Stimulated activated CD8-positive, alpha-beta memory T cell treated with anti-CD3 and anti-CD28 coated beads, Interleukin-4, amount 100 ng/mL, for 24 hours (primary cell): Measurements from ENCODE around the gene LSP1.

ENCODE experiments used
- DNase-seq: peaks from one replicate; pipeline ENCODE4 v3.0.0-alpha.2; 2020; ENCODE audit warnings: low read depth

Gene LSP1

DNA sequence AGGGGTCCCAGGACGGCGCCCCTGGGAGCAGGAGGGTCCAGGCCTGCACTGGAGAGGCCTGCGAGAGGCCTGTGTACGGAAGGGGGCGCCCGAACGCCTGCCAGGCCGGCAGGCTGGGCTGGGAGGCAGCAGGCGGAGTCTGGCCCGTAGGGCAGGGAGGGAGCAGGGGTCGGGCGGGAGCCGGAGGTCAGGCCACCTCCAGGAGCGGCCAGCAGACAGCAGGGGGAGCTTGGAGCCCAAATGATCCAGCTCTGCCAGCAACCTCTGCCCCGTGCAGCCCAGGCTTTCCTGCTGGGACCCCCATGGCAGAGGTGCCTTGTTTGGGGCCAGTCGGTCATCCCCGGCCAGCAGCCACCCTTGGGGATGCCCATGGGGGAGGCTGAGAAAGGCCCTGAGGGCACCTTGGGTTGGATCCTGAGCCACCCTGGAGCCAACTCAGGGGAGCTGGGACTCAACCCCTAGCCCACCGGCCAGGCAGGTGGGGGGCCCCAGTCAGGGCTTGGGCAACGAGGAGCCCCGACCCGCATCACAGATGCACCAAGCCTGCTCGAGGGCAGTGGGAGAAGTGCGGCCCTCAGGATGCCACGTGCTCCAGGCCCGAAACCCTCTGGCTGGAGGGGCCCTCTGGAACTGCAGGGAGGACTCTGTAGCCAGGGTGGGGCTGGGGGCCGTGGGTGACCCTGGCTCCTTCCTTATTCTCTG, 27.7 kb upstream of the LSP1 start:
- DNase-seq = no peak

DNA sequence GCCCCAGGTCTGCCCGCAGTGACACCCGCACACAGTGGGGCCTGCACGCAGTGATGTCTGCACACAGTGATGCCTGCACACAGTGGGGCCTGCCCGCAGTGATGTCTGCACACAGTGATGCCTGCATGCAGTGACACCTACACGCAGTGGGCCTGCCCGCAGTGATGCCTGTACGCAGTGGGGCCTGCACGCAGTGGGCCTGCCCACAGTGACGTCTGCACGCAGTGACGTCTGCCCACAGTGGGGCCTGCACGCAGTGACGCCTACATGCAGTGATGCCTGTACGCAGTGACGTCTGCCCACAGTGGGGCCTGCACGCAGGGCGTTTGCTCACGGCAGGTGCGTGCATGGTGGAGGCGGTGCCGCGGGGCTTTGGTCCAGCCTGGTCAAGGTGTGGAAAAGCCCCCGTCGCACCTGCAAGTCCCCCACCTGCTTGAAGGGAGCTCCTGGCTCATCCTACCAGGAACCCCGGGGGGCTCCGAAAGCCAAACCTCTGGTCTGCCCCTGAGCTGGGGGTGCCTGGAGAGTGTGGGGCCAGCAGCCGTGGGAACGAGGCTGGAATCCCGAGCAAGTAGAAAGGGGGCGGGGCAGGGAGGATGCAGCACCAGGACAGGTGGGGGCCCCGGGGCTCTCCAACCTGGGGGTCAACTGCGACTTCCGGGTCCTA, 27.0 kb upstream of the LSP1 start:
- no peak for DNase-seq

DNA sequence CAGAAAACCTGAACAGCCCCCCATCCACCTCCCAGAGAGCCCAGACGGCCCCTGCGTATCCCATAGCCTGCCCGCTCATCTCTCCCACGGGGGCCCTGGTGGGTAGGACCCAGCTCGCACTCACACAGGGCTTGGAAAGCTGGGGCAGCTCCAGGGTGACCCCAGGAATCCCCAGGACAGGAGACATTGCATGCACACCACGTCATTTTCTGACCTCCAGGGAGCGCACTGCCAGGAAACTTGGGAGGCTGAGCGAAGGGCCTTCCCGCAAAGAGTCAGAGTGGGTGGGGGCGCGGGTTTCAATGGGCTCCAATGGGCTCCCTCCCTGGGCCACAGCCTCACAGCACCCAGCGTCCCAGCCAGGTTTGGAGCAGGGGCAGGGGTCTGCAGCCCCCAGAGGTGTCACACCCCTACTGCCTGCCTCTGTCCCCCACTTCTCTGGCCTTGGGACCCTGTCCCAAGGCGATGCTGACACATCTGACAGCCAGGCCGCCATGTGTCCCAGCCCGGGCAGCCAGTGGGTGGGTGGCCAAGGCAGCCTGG, 26.3 kb upstream of the LSP1 start:
- DNase-seq = no peak

DNA sequence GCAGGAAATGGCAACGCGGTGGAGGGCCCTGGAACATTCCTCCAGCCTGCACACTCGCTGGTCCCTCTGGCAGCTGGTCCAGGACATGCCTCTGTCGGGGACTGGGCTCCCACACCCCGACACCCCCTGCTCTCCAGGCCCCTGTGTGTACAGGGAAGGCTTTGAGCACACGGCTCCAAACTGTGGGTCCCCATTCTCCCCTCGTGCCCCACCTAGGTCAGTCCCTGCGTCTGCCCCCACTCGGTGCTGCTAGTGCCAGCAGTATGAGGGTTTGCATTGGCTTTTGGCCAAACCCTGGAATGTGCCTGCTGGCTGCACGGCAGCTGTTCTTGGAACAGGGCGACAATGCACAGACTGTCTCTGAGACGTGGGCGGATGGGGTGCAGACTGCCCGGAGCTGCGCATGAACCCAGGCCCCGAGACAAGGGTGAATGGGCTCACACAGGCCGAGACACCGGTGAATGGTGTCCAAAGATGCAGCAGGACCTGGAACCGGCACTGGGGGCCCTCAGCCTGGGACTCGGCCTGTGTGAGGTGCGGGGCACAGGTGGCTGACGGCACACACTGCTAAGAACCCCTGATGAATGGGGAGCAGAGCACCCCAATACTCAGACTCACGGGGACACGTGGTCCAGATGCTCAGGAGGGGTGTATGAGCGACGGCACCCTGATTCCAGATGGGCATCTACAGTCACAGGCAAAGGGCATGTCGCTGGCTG, 25.6 kb upstream of the LSP1 start:
- no peak for DNase-seq

DNA sequence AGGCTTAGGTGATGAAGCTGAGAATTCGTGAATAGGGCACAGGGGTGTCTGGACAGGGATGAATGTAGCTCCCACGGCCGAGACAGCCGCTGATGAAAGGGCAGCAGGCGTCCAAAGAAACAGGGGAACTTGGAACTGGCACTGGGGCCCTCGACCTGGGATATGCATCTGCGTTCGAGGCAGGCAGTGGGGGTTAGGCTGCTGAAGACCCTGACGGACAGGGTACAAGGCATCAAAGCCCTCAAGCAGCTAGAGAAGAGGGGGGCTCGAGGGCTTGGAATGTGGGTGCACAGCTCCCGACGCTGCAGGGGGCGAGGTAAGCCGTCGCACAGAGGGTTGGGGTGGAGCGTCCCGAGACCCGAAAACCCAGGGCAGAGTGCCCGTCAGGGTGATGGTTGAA, 25.0 kb upstream of the LSP1 start:
- no peak for DNase-seq

DNA sequence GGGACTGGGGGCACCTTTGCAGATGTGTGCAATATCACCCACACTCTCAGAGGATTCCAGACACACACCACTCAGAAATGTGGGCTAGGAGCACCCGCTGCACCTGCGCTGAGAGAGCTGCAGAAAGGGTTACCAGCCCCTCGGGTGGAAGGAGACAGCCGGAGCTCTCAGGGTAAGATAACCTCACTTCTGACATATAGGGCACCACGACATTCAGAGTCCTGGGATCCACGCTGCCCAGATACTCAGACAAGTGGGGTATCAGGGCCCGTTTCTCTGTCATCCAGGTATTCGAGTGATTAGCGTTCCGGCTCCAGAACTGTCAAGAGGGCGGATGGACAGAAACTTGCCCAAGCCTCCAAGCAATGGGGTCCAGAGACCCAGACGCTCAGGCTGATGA, 24.3 kb upstream of the LSP1 start:
- no peak for DNase-seq

DNA sequence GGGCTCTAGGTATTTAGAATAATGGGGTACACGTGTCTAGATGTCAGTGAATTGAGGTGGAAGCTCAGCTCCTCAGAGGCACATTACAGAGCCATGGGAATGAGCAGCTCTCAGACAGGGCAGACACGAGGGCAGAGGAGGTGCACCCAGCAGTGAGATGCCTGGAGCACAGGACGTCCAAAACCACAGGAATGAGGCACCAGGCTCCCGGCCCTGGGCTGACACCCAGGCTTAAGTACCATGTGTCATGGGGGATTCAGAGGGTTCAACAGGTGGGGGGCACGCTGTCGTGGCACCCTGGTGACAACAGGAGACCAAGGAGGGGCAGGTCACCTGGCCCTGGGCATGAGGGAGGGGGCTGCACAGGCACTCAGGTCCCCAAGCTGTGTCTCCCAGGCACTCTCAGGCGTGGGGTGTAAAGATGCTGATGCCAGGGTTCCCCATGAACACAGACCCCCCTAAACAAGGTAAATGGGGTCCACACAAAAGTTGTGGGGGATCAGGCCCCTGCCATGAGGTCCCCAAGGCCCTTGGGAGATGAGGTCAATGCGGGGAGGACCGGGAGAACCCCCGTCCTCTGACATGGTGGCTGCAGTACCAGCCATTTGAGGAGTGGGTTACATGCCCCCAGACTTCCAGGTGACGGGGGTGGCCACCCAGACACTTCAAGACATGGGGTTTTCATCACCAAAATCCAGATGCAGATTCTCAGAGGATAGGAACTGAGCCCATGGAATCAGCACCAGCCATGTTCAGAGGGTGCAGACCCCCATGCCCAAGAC, 23.7 kb upstream of the LSP1 start:
- no peak for DNase-seq

DNA sequence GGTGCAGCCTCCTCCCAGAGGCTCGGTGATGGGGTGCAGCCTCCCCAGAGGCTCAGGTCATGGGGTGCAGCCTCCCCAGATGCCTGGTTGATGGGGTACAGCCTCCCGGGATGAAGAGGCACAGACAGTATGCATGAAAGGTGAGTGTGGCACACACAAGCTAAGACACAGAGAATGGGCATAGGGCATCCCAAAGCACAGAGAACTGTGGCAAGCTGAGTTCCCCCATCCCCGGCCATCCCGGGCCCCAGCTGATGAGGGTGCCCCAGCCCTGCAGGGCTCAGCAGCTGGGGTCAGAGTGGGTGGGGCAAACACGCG, 22.9 kb upstream of the LSP1 start:
- DNase-seq = no peak

DNA sequence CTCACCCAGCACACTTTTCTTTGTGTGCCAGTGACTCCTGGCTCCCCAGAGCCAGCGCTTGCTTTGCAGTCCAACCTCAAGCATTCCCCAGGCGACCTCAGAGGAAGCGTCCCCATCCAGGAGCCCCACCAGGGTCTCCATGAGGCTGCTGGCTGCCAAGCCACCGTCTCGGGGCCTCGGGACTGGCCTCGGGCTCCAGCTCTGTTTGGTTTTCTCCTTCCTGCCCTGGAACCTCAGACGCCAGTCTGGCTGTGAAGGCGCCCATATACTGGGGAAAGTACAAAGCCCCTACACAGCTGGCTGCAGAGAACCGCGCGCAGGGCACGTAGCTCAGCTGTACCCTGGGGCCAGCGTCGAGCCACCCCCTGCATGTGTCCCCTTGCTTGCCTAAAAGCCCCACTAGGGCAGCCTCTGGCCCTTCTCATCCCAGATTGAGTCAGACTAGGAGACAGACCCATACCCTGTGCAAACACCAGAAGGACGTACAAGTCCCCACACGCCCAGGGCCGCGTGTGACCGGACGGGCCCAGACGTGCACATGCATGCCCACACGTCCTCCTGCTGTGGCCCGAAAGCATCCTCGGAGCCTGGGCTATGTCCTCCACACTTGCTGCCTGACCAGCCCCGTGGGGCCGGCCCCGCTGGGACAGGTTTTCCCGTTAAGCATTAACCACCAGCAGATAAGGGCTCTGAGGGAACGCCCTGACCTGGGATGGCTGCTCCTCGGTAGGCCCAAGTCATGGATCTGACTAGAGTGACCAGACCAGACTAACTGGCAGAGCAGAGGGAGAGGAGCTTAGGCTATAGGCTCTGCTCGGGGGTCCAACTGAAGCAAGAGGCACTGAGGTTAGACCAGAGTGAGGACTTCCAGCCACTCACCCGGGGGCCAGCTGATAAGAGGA, 22.3 kb upstream of the LSP1 start:
- no peak for DNase-seq

DNA sequence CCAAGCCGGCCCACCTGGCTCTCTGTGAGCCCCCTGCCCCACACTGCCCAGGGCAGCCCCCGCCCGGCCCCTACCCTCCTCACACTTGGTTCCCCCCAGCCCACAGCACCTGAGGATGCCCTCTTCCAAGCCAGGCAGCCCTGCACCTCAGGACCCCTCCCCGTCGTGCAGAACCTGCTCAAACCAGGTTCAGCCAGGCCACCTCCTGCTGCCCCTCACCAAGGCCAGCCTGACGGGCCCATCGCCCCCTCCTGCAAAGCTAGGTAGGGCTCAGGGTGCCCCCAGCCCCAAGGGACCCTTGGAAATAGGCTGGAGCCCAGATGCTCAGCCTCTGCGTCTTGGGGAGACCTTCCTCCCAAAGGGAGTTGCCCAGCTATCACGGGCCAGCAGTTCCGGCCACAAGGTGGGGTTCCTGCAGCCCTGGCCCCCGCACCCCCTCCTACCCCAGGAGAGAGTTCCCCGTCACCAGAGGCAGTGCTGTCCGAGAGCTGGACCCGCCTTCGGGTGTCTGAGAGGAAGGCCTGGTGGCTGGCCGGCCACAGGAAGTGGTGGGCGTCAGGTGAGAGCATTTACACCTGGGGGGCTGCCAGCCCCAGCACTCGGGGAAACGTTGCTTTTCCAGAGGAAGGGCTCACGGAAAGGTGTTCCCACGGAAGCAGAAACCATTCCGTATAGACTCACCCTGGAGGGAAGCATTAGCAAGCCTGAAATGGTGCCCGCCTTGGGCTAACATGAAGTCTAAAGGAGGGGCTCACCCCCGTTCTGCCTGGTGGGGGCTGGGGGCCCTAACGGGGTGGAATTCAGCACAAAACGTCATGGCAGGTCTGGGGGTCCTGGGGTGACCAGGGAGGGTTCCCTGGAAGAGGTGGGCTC, 21.3 kb upstream of the LSP1 start:
- no peak for DNase-seq

DNA sequence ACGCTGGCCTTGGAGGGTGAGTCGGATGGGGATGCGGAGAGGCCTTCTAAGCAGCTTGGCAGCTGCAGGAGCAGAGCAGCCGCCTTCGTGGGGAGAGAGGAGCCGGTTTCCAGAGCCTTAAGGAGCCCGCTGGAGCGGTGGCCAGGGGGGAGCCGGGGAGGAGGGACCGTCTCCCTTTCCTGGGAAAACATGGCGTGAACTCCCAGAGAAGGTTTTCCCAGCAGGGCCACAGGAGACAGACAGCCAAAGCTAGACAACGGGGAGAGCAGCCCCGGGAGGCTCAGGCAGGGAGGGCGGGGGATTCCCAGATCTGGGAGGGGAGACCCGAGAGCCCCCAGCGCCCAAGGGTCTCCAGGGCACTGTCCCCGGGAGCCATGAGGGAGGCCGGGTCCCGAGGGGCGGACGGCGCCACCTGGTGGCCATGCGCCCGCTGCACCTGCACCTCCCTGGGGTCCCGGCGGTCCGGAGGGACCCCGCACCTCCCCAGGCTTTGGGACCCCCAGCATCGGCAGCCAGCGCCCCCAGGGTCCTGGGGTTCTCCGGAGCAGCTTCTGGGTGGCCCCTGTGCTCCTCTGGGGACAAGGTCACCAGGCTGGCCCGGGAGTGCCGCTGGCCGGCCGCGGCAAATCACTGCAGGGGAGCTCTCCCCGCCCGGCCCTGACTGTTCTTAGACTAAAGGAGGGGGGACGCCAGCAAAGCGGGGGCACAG, 20.5 kb upstream of the LSP1 start:
- peak; percentile 57 for DNase-seq

DNA sequence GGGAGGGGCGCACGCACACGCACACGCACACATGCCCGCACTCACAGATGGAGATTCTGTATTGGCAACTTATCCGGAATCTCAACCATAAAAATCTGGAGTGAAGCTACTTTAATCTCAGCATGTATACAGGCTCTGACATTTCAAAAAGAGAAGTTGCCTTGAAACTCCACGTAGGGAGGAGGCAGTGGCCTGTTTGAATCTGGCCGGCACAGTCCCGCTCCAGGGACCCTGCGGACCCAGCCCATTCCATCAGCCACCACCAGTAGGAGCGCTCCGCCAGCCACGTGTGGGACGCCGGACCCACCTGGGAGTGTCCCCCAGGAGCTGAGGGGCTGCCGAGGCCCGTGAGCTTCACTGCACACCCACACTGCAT, 20.0 kb upstream of the LSP1 start:
- DNase-seq = no peak

DNA sequence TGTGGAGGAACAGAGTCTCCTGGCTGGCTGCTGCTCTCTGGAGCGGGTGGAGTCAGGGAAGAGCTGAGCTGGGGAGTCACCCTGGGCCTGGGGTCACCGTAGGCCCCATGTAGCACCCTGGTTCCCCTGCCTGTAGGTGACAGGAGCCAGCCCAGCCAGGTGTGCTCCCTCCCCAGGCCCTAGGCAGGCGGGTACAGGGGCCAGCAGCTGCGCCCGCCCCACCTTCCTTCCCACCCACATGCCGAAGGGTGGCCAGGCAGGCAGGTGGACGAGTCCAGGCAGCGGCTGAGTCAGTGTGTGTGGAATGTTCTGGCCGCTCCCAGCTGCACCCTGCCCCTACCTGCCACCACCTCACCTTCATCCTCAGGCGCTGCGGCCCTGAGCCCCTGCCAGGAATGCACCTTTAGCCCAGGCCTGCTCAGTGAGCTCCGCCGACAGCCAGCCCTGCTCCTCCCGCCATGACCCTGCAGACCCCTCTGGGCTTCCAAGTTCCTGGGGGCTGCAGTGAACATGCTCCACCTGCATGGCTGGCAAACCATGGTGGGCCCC, 18.7 kb upstream of the LSP1 start:
- no peak for DNase-seq

DNA sequence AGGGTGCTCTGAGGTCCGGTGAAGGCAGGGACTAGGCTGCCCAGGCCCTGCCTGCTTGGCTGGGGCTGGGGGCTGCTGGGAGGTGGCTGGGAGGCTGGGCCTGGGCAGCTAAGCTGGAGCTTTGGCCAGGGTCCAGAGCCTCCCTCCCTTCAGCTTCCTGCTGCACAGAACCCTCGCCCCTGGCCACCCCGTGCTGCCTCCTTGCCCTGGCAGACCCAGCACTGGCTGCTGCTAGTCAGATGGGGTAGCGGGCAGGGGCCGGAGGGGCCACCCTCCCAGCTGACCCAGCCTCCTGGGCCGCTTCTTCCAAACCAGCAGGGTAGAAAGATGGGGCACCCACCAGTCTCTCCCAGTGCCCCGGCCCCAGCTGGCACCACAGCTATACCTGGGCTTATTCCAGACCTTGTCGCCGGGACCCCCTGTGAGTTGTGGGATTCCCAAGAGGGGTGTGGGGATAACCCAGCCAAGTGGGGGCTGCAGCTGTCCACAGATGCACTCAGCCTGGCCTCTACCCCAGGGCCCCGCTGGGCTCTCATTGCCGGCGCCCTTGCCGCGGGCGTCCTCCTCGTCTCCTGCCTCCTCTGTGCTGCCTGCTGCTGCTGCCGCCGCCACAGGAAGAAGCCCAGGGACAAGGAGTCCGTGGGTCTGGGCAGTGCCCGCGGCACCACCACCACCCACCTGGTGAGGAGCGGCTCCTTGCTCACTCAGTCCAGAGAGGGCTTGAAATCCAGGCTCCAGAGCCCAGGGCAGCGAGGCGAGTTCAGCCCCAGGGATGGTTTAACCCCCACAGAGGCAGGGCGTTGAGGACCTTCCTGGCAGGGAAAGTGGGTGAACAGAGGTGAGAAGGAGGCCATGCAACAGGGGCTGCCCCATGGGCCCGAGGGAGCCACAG, 17.9 kb upstream of the LSP1 start, which contains the start of gene SYT8:
Gene SYT8, plus strand, starts transcription at position 212 of the 892 bp plus-strand sequence. Its CDS starts 116 bp downstream, at position 328.
- DNase-seq = no peak

DNA sequence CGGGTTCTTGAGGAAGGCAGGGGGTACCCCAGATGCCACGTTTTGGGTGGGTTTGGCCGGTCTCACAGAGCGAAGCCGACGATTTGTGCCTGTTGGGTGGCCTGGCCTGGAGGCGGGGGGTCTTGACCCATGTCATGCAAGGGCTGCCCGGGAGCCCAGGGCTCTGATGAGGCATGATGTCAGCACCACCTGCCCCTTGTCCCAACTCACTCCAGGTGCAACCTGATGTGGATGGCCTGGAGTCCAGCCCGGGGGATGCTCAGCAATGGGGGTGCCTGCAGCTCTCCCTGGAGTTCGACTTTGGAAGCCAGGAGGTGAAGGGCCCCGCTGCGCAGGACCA, 17.2 kb upstream of the LSP1 start:
- DNase-seq = no peak

DNA sequence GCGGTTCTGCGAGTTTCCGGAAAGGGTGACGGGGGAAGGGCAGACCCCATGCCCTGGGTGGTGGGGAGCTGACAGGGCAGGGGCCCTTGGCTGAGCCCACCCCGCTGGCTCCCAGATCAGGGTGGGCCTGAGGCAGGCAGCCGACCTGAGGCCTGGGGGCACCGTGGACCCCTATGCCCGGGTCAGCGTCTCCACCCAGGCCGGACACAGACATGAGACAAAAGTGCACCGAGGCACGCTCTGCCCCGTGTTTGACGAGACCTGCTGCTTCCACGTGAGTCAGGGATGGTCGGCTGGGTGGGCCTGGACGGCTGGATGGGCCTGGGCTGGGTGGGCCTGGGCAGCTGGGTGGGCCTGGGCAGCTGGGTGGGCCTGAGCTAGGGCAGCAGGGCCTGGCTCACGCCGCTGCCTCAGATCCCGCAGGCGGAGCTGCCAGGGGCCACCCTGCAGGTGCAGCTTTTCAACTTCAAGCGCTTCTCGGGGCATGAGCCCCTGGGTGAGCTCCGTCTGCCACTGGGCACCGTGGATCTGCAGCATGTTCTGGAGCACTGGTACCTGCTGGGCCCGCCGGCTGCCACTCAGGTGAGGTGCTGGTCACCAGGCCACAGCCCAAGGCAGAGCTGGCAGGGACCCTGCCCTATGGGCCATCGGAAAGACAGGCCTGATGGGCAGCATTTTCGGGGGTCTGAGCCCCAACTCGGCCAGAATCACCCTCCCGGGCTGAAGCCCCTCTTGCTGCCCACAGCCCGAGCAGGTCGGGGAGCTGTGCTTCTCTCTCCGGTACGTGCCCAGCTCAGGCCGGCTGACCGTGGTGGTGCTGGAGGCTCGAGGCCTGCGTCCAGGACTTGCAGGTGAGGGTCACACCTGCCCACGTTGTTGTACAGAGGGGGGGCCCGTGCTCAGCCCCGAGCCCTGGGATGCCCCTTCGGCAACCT, 16.6 kb upstream of the LSP1 start:
- DNase-seq = no peak
